Measurements from ENCODE around the gene ALOX15. TPM values are rescaled to one million over a fixed set of nuclear protein-coding genes. Genes with fewer than 3 reads are reported as not detected.

The ALOX15 gene
- total and polyA plus RNA-seq, 10 of the 15 experiments (the other 5 are each of a cell fraction or from before 2014, with no cell fraction given) = 0.05 to 1.0 (median 0.24) TPM

DNA sequence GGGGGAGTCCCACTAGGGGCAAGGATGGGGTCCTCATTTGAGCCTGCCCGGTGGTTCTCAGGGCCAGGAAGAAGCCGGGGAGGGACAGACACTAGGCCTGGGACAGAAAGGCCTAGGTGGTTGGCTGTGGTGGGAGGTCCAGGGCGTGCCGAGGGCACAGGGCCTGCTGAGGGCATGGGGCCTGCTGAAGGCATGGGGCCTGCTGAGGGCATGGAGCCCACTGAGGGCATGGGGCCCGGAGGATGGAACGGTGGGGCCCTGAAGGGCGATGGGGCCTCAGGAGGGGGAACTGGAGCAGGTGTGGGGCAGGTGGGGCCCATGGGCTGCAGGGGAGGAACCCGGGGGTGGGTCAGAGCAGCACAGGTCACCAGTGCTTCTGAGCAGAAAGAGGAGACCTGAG is 31.3 kb upstream of the ALOX15 start:
- CTCF ChIA-PET = no interaction called here
- POLR2A ChIA-PET = no interaction called here

More for the DNA sequence above, 31.3 kb upstream of the ALOX15 start:
- Histone ChIP-seq H3K27ac (ENCODE audit: control insufficient read depth, insufficient read depth) (no peak overlapping the region), H3K9ac (ENCODE audit: control insufficient read depth, insufficient read depth, low read length) (no peak overlapping the region), H3K4me2 (ENCODE audit: control insufficient read depth, insufficient read depth) (no peak overlapping the region), H3K4me3 (no peak overlapping the region), H3K79me2 (ENCODE audit: control insufficient read depth, insufficient read depth, low read length) (no peaks in the 10 kb centered on the region), H3K36me3 (ENCODE audit: control insufficient read depth in 2 of 2, insufficient read depth in 2 of 2, low read length in 1 of 2) (peaks cover 20 to 42% of the 10 kb centered on the region in 2 experiments; a peak in 3 of 4 replicates), H3K9me3 (replicated peaks; ENCODE audit: control insufficient read depth, insufficient read depth, low read length) (no peaks in the 10 kb centered on the region), H2AFZ (ENCODE audit: control insufficient read depth, low read depth, low read length) (no peak overlapping the region), H4K20me1 (ENCODE audit: control insufficient read depth, insufficient read depth) (no peaks in the 10 kb centered on the region), H3K4me1 (ENCODE audit: control insufficient read depth, insufficient read depth, low read length) (no peaks in the 10 kb centered on the region), H3K27me3 (replicated peaks in 1 of 2; ENCODE audit: control insufficient read depth in 2 of 2, insufficient read depth in 2 of 2, low read length in 1 of 2) (no peaks in the 10 kb centered on the region)
- RAD21 ChIA-PET (ENCODE audit: unreplicated experiment) = no interaction called here
- BruUV-seq (replicated peaks) = no TSS peak
- DNase-seq (ENCODE audit: low read depth, low spot score) = no peak
- in situ Hi-C loops (cut with MboI) (no loop called here), intact Hi-C loops (cut with micrococcal nuclease; ENCODE audit: unreplicated experiment) (no loop called here)
- FAIRE-seq = no peak
- SMC1A ChIA-PET (ENCODE audit: uncharacterized antibody, unreplicated experiment) = no interaction called here
- TF ChIP-seq YY1 (IDR thresholded peaks at IDR 0.05; ENCODE audit: low read depth, low read length) (no peak), ESRRA (IDR thresholded peaks at IDR 0.05; ENCODE audit: low read length) (no peak), CREM (IDR thresholded peaks at IDR 0.05; ENCODE audit: low read depth) (no peak), STAT3 (IDR thresholded peaks at IDR 0.05; ENCODE audit: low read depth, low read length) (no peak), NBN (IDR thresholded peaks at IDR 0.05) (no peak), HDGF (IDR thresholded peaks at IDR 0.05) (no peak), ZNF207 (IDR thresholded peaks at IDR 0.05; ENCODE audit: borderline replicate concordance) (no peak), GABPA (IDR thresholded peaks at IDR 0.05; ENCODE audit: low read depth) (no peak)
- TF ChIP-seq, protein P1, sequence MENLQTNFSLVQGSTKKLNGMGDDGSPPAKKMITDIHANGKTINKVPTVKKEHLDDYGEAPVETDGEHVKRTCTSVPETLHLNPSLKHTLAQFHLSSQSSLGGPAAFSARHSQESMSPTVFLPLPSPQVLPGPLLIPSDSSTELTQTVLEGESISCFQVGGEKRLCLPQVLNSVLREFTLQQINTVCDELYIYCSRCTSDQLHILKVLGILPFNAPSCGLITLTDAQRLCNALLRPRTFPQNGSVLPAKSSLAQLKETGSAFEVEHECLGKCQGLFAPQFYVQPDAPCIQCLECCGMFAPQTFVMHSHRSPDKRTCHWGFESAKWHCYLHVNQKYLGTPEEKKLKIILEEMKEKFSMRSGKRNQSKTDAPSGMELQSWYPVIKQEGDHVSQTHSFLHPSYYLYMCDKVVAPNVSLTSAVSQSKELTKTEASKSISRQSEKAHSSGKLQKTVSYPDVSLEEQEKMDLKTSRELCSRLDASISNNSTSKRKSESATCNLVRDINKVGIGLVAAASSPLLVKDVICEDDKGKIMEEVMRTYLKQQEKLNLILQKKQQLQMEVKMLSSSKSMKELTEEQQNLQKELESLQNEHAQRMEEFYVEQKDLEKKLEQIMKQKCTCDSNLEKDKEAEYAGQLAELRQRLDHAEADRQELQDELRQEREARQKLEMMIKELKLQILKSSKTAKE (IDR thresholded peaks at IDR 0.05; ENCODE audit: low read depth, poor library complexity, severe bottlenecking) = no peak
- TF ChIP-seq, protein P2, sequence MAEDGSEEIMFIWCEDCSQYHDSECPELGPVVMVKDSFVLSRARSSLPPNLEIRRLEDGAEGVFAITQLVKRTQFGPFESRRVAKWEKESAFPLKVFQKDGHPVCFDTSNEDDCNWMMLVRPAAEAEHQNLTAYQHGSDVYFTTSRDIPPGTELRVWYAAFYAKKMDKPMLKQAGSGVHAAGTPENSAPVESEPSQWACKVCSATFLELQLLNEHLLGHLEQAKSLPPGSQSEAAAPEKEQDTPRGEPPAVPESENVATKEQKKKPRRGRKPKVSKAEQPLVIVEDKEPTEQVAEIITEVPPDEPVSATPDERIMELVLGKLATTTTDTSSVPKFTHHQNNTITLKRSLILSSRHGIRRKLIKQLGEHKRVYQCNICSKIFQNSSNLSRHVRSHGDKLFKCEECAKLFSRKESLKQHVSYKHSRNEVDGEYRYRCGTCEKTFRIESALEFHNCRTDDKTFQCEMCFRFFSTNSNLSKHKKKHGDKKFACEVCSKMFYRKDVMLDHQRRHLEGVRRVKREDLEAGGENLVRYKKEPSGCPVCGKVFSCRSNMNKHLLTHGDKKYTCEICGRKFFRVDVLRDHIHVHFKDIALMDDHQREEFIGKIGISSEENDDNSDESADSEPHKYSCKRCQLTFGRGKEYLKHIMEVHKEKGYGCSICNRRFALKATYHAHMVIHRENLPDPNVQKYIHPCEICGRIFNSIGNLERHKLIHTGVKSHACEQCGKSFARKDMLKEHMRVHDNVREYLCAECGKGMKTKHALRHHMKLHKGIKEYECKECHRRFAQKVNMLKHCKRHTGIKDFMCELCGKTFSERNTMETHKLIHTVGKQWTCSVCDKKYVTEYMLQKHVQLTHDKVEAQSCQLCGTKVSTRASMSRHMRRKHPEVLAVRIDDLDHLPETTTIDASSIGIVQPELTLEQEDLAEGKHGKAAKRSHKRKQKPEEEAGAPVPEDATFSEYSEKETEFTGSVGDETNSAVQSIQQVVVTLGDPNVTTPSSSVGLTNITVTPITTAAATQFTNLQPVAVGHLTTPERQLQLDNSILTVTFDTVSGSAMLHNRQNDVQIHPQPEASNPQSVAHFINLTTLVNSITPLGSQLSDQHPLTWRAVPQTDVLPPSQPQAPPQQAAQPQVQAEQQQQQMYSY (CRISPR knock-in tag; IDR thresholded peaks at IDR 0.05) = no peak
- TF ChIP-seq, protein P3, sequence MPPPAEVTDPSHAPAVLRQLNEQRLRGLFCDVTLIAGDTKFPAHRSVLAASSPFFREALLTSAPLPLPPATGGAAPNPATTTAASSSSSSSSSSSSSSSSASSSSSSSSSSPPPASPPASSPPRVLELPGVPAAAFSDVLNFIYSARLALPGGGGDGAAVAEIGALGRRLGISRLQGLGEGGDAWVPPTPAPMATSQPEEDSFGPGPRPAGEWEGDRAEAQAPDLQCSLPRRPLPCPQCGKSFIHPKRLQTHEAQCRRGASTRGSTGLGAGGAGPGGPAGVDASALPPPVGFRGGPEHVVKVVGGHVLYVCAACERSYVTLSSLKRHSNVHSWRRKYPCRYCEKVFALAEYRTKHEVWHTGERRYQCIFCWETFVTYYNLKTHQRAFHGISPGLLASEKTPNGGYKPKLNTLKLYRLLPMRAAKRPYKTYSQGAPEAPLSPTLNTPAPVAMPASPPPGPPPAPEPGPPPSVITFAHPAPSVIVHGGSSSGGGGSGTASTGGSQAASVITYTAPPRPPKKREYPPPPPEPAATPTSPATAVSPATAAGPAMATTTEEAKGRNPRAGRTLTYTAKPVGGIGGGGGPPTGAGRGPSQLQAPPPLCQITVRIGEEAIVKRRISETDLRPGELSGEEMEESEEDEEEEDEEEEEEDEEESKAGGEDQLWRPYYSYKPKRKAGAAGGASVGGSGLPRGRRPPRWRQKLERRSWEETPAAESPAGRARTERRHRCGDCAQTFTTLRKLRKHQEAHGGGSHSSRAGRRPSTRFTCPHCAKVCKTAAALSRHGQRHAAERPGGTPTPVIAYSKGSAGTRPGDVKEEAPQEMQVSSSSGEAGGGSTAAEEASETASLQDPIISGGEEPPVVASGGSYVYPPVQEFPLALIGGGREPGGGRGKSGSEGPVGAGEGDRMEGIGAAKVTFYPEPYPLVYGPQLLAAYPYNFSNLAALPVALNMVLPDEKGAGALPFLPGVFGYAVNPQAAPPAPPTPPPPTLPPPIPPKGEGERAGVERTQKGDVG (CRISPR knock-in tag; IDR thresholded peaks at IDR 0.05) = no peak
- WGBS (ENCODE audit: insufficient coverage, insufficient replicate concordance, low lambda C conversion rate, missing lambda C conversion rate) = 93% methylated on average over 8 of the region's 8 CpGs
- ATAC-seq = no peak
